ENCODE results near the gene USP40.

The USP40 gene

DNA sequence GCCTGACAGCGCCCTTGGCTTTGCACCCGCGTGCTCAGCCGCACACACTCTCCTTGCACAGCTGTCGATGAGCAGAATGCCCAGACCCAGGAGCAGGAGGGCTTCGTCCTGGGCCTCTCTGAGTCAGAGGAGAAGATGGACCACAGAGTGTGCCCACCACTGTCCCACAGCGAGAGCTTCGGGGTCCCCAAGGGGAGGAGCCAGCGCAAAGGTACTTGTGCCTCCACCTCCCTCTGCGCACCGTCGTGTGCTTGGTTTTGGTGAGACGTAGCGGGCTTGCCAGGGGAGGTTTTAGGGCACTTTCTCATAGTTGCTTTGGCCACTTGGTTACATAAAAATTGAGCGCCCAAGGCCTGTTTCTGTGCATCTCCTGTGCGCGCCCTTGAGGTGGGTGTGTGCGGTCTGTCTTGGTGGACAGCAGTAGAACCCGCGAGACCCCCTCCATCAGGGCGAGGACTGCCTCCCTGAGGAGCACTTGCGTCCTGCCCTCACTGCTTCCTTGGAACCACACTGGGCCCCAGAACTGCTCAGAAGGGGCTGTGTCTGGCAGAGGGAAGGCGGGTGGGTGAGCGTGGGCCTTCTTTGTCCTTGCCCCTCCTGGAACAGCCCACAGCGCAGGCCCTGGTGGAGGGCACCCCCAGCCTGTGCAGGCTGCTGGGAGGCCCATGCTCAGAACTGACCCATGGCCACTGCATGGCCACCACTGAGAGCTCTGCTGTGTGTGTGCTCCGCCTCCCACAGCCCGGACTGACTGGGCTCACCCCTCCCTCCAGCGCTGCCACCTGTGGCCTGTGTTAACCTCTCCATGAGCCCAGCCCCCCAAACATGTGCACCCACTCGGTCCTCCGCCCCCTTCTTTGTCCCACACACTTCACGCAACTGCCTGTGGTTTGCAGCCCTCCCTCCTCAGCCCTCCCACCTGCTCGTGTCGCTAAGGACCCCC, 116.4 kb downstream of the USP40 start:
- no peak overlapping the region for H3K4me3 ChIP-seq
- H3K27ac ChIP-seq = no peak overlapping the region

DNA sequence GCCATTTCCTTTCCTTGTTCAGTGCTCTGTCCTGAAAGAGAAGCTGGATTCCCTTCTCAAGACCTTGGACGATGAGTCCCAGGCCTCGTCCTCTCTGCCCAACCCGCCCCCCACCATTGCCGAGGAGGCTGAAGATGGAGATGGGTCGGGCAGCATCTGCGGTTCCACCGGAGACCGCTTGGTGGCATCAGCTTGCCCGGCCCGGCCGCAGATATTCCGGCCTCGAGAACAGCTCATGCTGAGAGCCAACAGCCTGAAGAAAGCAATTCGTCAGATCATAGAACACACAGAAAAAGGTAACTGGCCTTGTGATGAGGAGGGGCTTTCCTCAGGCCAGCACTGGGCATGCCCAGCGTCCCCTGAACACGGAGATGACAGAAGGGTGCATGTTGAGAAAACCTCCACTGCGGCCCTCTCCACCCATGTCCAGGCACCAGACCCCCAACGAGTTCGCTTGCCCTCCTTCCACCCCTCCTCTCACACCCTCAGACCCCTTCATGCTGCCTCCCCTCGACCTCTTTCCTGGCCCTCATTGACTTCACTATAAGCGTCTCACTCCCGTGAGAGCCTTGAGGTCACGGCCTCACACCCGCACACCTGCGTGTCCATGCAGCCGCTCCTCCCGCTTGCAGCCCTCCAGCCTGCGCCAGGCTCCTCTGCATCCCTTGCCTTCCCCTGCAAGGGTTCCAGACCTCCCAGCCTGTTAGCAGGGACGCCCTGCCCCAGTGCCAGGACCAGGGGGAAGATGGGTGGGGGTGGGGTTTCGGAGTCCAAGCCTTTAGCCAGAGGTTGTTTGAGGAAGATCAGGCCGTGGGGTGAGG, 117.3 kb downstream of the USP40 start:
- no peak overlapping the region for H3K27ac ChIP-seq
- H3K4me3 ChIP-seq = no peak overlapping the region

DNA sequence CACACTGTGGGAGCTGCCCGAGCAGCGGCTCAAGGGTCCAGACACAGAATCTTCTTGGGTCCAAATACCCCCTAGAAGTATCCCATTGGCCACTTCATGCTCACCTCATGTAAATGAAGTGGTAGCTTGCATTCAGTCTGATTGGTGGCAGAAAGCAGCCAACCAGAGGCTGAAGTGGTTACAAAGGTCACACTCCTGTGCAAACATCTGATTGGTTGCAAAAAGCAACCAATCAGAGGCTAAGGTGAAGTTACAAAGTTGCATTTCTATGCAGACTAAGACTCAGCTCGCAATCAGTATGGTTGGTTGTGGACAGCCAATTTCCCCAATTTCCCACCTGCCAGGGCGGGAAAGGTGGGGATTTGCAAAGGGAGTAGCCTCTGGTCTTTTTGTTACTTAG, 118.0 kb downstream of the USP40 start:
- Histone ChIP-seq H3K4me3 (no peak overlapping the region), H3K27ac (no peak overlapping the region)

DNA sequence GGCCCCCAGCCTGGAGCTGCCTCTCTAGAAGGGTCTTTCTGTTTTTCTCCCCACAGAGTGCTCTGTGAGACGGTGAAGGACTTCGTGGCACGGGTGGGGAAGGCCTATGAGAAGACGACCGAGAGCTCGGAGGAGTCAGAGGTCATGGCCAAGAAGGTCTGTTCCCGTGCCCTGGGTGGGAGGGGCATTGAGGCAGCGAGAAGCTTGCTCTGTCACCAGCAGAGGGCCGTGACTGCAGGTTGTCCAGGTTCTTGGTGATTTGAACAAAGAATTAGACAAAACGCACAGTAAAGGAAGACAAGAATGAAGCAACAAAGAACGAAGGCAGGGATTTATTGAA, 118.4 kb downstream of the USP40 start:
- no peak overlapping the region for H3K27ac ChIP-seq
- H3K4me3 ChIP-seq = no peak overlapping the region

DNA sequence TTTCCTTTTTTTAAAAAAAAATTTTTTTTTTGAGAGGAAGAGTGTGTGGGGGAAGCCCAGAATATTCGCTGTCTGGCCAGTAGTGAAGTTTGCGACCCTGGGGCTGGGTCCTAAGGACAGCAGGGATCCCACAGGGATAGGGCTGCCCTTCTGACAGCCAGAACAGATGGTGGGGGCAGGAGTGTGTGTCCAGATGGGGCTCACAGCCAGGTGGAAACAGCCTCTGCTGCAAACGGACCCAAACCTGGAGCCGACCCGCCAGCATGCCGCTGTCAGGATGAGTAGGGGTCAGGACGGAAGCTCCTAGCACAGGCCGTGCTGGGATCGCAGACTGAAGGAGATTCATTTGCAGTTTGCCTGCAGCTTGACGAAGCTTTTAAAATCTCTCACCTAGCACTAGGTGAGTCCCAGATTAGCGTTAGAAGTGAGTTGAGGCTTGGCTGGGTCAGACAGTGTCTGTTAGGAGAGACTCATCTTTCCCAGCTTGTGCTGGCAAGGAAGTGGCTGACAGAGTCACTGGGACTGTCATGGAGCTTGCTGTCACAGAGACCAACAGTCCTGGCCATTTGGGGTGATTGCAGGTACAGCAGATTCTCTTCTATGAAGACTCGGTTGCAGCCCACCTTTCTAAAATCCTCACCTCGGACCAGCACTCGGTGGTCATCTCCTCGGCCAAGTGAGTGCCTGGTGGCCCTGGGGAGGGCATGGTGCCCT, 118.9 kb downstream of the USP40 start:
- H3K4me3 ChIP-seq = no peak overlapping the region
- H3K27ac ChIP-seq = no peak overlapping the region

DNA sequence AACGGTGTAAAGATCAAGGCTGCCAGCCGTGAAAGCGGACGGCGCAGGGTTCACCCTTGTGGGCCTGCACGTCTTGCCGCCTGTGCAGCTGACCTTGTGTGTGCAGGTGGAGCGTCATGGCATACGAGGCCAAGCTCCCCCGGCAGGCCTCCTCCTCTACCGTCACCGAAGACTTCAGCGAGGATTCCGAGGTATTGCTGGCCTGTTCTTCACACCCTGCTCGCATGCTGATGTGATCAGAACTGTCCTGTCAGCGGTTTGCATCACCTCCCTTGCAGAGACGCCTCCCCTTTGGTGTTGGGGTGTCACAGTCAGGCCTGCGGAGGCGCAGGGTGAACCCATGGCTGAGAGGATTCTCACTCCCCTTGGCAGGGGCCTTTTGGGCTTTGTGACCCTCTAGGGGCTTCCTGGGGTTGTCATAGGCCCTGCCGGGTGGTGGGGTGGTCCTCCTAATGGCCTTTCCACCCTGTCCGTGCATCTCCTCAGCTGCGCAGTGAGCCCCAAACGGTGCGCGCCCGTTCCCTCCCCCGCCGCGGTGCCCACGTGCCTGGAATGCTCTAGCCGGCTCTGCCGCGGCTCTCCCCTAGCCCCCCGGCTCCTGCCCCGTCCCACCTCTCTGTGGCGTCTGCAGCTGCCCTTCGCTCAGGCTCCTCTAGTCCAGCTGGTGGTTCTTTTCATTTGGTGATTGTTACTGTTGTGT, 119.8 kb downstream of the USP40 start:
- no peak overlapping the region for H3K4me3 ChIP-seq
- no peak overlapping the region for H3K27ac ChIP-seq

DNA sequence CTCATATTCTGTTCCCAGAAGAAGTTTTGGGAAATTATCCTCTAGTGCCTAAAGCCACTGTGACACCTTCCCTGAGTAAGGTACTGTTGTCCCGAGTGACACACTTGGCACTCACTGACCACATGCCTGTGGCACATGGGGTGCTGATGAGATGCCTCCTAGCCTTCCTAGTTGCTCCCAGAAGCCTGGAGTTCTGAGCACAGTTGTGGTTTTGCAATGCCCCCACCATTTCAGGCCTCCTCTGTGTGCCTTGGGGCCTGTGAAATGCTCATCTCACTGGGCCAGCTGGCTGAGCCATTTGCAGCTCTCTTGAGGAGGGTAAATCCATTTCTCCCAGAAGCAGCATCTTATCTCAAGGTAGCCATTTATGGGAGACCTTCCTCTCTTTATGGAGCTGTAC, 120.5 kb downstream of the USP40 start:
- Histone ChIP-seq H3K4me3 (no peak overlapping the region), H3K27ac (no peak overlapping the region)

DNA sequence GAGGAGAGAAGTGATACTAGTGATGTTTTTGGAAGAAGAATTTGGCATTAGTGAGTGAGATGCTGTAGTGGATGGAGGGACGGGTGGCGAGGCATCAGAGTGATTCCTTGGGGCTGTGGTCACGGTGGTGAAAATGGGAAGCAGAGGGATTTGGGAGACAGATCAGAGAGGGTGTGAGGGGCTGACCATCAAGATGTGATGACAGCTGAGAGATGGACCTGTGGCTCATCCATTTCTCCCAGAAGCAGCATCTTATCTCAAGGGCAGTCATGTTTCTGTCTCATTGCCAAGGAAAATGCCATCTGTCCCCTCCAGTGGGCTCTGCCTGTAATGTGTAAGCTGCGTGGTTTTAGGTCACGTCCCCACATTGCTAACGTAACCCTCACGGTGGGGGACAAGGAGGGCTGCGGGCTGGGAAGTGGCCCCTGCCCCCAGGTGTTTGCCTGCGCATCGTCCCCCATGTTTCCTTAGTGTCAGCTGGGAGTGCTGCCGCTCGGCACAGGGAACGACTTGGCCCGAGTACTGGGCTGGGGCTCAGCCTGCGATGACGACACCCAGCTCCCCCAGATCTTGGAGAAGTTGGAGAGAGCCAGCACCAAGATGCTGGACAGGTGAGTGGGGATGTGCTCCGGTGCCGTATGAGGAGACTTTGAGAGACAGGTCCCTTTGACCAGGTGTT, 121.3 kb downstream of the USP40 start:
- Histone ChIP-seq H3K27ac (no peak overlapping the region), H3K4me3 (no peak overlapping the region)

DNA sequence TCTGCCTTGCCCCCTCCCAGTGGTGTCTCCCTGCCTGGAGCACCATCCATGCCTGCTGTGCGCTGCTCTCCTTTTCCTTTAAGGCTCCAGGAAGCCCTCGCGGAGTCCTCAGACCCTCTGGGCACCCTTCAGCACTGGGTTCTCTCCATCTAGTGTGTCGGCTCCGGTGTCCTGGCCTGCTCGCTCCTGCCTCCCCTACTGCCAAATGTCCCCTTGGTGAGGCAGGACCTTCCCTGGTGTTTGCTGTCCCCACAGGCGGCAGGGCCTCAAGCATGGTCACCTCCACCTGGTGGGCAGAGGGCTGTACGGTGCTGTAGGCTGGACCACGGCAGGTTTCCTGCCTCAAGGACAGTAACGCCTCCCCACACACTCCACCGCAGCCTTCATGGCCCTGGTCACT, 122.1 kb downstream of the USP40 start:
- no peak overlapping the region for H3K4me3 ChIP-seq
- H3K27ac ChIP-seq = no peak overlapping the region

DNA sequence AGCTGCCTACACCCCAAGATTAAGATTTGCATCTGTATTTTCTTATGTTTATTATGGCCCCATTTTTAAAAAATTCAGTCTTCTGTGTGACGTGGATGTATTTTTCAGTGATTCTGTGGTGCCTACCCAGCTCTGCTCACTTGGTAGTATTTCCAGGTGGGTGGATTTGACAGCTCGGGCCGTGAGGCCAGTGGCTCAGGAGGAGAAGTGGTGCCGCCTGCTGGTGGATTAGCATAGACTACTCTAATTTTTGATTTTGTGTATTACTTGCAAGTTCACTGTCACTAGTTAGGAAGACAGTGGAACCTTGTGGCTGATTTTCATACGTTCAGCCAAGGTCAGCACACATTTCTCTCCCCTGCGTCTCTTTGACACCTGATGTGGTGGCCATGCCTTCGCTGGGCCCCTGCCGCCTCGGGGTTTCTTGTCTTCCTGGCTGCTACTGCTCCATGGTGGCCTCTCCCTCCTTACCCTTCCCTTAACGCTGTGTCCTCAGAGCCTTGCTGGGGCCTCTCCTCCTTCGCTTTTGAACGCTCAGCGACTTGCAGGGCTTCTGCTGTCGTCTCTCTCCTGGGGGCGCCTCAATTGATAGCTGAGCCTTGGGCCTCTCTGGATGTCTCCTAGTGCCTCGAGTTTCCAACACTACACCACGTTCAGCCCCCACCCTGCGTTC, 122.9 kb downstream of the USP40 start:
- Histone ChIP-seq H3K4me3 (no peak overlapping the region), H3K27ac (no peak overlapping the region)

DNA sequence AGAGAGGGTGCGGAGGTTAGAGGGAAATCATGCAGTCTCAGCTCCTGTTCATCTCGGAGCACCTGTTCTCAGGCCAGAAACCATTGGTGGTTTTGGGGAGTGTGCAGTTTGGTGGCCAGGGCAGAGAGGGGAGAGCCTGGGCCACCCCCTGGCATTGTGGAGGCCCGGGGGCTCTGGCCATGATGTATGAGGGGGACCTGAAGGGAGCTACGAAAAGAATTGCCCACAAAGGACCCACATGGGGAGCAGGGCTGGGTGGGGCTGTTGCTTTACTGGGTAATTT, 124.6 kb downstream of the USP40 start:
- Histone ChIP-seq H3K4me3 (no peak overlapping the region), H3K27ac (no peak overlapping the region)

DNA sequence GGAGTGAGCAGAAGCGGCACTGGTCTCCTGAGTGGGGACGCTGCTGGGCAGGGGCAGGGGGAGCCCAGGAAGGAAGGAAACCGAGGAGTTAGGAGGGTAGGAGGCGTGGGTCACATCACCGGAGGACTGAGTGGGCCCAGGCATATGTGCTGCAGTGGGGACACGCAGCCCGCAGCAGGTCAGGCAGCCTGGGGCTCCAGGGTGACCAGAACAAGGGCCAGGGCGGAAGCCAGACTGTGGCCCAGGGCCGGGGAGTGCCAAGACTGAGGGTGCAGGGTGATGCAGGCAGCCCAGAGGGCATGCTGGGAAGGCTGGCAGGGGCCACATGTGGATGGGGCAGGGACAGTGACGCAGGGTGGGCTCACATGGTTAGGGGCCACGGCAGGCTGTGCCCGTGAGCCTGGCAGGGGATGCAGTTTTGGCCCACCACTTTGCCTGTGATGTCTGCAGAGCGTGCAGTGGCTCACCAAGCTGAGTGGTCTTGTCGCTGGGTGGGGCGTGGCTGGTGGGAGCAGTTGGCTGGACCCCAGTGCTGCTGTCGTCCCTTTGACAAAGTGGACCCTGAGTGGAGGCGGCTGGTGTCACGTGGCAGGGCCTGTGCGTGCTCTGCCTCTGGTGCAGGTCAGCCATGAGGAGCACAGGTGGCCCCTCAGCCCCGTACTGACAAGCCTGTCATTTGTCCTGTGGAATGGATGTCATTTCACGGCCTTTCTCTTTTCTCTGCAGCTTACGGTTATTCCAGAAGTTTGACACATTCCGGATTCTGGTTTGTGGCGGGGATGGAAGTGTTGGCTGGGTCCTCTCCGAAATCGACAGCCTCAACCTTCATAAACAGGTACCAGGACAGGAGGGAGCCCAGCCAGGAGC, 125.2 kb downstream of the USP40 start:
- Histone ChIP-seq H3K27ac (no peak overlapping the region), H3K4me3 (no peak overlapping the region)

DNA sequence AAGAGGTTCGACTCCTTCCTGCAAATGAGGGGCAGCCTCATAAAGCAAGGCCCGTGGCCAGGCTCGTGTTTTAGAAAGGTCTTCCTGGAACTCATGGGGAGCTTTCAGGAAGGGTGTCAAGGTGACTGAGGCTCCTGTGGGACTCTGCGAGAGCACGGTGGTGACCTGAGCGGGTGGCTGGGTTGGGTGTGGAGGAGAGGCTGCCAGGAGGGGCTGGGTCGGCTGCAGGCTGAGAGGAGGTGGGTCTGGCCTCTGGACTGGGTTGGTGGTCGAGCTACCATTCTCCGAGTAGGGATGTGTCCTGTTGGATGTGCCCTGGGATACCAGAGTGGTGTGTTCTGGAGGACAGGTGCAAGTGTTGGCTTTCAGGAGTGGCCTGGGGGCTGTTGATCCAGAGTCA, 125.9 kb downstream of the USP40 start:
- no peak overlapping the region for H3K4me3 ChIP-seq
- no peak overlapping the region for H3K27ac ChIP-seq

DNA sequence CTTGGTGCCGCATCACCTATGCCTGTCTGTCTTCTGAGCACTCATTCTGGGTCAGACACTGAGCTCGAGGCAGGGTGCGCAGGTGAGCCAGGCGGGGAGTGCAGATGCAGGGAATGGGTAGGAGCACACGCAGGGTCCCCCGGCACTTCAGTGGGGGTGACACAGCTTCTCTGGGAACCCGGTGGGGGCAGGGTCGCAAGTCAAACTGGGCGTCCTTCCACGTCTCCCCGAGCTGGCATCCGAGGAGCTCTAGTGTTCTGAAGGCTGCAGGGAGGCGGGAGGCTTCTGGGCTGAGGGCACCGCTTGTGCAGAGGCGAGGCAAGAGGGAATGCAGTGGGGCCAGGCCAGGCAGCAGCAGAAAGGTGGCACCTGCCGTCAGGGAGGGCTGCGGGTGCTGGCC, 126.3 kb downstream of the USP40 start:
- no peak overlapping the region for H3K4me3 ChIP-seq
- no peak overlapping the region for H3K27ac ChIP-seq

DNA sequence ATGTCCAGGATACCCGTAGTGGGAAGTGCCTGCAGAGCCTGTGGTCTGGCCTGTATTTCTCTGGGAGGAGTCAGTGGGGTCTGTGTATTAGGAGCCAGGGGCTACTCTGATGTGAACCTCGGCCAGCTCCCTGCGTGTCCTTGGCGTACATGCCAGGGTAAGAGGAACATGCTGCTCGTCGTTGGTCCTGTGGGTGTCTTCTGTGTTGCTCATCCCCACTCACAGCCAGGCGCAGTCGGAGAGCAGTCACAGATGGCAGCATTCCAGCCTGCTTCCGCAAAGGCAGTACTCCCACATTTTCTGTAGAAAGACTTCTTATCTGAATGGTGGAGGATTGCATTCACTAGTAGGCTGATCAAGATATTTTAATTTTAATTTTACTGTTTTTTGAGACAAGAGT, 127.4 kb downstream of the USP40 start:
- Histone ChIP-seq H3K27ac (no peak overlapping the region), H3K4me3 (no peak overlapping the region)

DNA sequence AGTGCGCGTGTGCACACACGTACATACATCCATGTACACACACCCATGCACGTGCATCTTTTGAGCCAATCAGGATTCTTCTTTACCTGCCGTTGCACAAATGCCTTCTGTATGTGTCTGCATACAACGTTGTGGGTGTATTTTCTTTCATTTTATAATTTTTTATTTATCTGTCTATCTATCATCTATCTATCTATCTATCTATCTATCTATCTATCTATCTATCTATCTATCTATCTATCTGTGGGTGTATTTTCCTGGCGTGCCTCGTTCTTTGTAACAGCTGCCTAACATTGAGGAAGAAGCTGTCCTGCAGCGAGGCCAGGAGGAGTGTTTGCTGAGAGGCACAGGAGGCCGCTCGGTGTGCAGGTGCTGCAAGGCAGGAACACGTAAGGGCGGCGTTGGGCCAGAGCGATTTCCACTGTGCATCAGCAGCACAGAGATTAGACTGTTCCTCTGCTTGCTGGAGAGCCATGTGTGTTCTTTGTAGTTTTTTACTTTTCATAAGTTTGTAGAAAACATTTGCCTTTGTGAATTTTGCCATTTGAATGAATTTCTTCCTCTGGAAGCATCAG, 127.9 kb downstream of the USP40 start:
- H3K27ac ChIP-seq = no peak overlapping the region
- H3K4me3 ChIP-seq = no peak overlapping the region

DNA sequence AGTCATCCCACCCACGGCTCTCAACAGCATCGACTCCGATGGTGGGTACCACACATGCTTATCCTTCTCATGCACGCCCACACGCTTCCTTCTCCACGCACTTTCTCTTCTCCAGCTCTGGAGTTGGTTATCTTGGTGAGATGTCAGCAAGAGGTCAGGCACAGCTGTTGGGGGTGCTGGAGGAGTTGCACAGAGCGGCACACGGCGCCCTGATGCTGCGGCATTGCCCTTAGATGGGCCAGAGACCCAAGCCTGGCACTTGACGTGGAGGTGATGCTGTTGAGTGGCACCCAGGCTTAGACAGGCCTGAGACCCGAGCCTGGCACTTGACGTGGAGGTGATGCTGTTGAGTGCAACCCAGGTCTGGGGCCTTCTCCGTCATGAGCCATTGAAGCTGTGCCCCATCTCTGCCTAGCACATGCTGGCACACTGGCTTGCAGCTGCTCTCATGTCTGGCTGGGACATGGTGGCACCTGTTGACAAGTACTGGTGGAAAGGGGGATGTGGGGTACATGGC, 129.1 kb downstream of the USP40 start:
- Histone ChIP-seq H3K4me3 (no peak overlapping the region), H3K27ac (no peak overlapping the region)

All from skin epidermis (tissue), 12 donors.